HS-27A (cell line): ENCODE data around the gene IL1F10.

Experiments used
- DNase-seq: peaks from one replicate; pipeline ENCODE4 v3.0.0-alpha.2; 2012; ENCODE audit warnings: low read depth, missing footprints

The IL1F10 gene

GRCh38 chr2:113067681-113068080 lies at the start of gene IL1F10:
IL1F10 (plus strand) TSS chr2:113067970; CDS start chr2:113072739, 4,769 bp downstream.
- DNase-seq = no peak

- DNase-seq = no peak
Observed at GRCh38 chr2:113018509-113018908, 49.3 kb upstream of the IL1F10 start.

- DNase-seq = no peak
Observed at GRCh38 chr2:113021312-113021711, 46.5 kb upstream of the IL1F10 start.

DNA sequence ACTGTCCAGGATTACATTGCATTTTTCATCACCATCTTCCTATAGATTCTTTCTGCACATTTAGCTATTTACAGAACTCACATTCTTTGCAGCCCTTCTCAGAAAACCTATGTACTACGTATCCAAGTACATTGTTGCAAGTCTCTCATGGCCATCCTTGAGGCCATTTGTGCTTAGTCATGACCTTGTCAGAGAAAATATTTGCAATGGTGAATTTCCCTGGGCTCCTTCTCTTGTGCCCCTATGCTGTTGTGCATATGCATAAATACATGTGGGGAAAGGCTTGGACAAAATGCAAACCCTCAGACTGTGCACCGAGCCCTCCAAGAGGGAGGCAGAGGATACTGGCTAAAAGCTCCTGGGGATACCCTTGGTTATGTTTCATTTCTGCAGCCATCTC lies 43.0 kb upstream of the IL1F10 start:
- DNase-seq = no peak

DNA sequence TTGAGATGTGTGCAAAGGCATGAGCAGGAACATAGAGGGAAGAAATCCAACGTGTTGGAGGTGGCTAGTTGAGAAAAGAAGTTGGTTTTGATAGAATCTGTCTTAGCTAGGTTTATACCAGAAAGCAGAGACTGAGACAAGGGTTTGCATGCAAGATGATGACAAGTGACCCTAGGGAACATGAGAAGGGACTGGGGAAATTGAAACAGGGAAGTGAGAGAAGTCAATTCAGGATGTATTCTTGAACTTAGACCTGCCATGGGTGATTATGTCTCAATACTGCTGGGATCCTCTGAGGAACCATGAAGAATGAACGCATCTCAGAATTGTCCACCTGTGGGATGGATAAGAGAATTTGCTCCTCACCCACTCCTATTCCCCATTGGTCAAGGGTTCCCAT lies 42.0 kb upstream of the IL1F10 start:
- DNase-seq = no peak

GRCh38 chr2:113027691-113028090 lies 40.1 kb upstream of the IL1F10 start:
- DNase-seq = no peak

- DNase-seq = no peak
Observed at GRCh38 chr2:113028112-113028511, 39.7 kb upstream of the IL1F10 start.

DNA sequence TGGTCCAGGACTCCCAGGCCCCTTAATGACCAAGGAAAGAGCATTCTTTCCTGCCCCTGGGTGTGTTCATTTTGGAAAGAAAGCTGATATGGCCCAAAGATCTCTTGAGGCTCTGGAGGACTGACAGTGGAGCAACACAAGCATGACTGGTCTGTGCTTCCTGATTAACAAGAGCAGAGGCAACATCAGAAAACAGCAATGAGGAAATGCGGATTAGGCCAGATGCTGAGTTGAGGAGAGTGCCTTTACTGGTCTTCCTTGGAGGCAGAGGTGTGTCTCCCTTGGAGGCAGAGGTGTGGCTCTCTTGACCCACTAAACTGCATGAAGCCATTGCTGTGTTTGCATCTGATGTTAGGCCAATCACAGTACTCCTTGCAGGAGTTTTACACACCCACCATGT lies 35.0 kb upstream of the IL1F10 start:
- DNase-seq = no peak

GRCh38 chr2:113034016-113034415 lies 33.8 kb upstream of the IL1F10 start:
- DNase-seq = no peak

- no peak for DNase-seq
Observed at GRCh38 chr2:113036763-113037162, 31.0 kb upstream of the IL1F10 start.

GRCh38 chr2:113038291-113038690 lies 29.5 kb upstream of the IL1F10 start:
- DNase-seq = no peak

GRCh38 chr2:113039158-113039557 lies 28.6 kb upstream of the IL1F10 start:
- DNase-seq = no peak

GRCh38 chr2:113039719-113040118 lies 28.1 kb upstream of the IL1F10 start:
- DNase-seq = no peak

DNA sequence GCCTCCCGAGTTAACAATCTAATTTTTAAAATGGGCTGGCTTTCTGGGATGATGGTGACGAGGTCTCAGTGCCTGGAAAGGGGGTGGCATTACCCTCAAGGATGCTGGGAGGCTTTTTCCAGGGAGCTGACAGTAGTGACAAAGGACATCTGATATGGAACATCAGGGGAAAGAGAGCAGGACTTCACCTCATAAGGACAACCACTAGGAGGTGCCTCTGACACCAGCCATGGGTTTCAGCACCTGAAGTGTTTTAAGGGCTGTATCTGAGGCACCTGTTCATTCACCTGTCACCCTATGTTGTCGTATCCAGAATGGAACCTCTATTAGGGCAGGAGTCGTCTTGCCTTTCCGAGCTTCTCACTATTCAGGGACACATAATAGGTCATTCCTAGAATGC lies 25.9 kb upstream of the IL1F10 start:
- no peak for DNase-seq

- no peak for DNase-seq
Observed at GRCh38 chr2:113046465-113046864, 21.3 kb upstream of the IL1F10 start.

DNA sequence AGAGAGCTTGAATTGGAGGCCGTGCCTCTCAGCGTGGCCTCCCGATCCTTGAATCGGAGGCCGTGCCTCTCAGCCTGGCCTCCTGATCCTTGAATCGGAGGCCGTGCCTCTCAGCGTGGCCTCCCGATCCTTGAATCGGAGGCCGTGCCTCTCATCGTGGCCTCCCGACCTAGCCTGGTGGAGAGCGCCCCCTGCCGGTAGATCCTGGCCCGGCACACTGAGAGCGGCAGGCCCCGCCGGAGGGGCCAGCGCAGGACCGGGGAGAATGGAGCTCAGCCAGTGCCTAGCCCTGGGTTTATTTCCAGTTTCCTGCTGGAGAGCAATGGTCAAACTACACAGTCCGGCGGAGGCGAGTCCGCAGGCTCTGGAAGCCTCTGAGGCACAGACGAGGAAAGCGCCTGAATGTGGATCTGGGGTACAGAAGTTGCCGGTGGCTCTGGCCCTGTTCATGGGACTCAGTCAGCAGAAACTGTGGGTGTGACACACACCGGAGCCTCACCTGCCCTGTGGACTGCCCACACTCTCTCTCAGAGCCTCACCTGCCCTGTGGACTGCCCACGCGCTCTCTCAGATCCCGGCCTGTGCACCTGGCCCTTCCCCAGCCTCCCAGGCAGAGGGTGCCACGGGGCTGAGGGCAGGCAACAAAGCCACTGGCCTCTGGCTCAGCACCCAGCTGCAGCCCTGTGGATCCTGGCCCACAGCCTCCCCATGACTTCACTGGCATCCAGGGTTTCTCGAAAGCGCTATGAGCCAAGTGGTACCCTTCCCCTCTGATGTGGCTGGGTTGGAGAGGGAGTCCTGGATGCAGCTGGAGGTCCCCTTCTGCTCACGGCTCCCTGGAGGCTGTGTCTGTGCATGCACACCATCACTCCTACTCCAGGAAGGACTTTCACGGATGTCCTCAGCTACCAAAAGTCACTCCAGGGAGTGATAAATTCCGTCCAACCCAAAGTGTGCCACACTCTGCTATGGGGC lies 16.6 kb upstream of the IL1F10 start:
- DNase-seq = no peak

DNA sequence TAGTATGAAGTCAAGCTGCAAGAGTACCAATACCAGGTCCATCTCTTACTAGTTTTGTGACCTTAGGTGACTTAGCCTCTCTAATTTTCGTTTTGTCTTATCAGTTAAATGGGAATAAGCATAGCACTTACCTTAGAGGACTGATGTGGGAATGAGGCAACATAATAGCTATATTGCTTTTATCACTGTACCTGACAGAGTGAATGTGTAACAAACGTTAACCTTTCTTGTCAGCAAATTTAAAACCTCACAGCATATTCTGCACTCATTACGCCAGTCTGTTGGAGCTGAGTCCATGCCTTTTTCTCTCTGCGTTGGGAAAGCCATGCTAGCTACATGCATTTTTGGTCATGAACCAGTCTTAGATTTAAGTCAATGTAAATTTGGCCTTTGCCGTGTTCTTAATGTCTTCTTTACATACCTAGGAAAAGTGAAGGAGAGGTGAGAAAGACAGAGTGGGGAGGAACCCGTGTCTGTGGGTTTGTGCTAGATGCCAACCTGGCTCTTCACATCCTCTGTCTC lies 15.3 kb upstream of the IL1F10 start, which contains the start of gene IL36B:
Gene IL36B (minus strand): TSS at position 472 of the 522 bp plus-strand sequence.
- no peak for DNase-seq

- no peak for DNase-seq
Observed at GRCh38 chr2:113053666-113054065, 14.1 kb upstream of the IL1F10 start.

GRCh38 chr2:113054066-113054465 lies 13.7 kb upstream of the IL1F10 start:
- DNase-seq = no peak

DNA sequence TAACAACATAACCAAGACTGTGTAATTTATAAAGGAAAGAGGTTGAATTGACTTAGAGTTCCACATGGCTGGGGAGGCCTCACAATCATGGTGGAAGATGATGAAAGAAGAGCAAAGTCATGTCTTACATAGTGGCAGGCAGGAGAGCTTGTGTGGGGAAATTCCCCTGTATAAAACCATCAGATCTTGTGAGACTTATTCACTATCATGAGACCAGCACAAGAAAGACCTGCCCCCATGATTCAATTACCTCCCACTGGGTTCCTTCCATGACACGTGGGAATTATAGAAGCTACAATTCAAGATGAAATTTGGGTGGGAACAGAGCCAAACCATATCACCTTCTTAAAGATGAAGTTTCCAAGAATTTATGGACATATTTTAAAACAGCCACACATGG lies 11.2 kb upstream of the IL1F10 start:
- DNase-seq = no peak

DNA sequence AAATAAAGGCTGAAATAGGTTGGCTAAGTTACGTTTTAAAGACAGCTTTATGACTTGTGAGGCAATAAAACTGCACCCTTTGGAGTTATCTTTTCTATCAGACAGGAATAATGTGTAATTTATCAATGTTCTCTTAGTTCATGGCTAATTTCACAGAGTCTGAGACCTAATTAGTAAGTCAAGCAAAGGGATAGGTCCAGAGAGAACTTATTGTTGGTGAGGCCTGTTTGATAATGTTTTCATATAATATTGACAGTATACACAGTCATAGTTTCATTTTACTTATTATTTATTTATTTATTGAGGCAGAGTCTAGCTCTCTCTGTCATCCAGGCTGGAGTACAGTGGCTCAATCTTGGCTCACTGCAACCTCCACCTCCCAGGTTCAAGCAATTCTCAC lies 10.7 kb upstream of the IL1F10 start:
- no peak for DNase-seq

DNA sequence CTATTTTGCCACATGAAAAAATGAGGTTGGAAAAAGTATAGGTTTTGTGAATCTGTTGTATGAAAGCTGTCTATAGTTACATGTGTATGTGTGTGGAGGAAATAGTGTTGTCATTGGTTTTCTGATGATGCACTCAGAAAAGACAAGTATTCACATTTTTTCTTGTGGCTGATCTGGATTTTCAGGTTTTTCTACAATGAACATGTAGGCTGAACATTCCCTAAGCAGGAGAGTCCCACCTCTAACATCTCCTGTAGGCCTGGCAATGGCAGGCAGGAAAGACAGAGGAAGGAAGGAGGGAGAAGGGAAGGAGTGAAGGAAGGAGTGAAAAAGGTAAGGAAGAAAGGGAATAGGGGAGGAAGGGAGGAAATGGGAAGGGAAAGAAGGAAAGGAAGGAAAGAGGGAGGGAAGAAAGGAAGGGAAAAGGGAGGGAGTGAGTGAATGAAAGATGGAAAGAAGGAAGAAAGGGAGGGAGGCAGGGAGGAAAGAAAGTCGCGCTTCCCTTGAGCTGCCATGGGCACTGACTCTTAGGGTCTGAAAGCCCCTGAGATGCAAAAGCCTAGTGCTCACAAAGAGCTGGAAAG lies 9.3 kb upstream of the IL1F10 start:
- no peak for DNase-seq
